Kidney (tissue), 14 donors: ENCODE results near the gene GPC6. TPM values are rescaled to one million over a fixed set of nuclear protein-coding genes. Genes with fewer than 3 reads are reported as not detected.

ENCODE experiments used
- DNase-seq, 5 donors: peaks; one replicate each; pipeline ENCODE4 v3.0.0-alpha.2; 2013 to 2020
- FAIRE-seq: peaks from 2 replicates; lab custom pipeline; 2012; peaks lifted over from hg19 to GRCh38; lab: Jason Lieb, UNC
- H3K27ac ChIP-seq, 2 donors: one replicate each; pipeline ENCODE4 v1.7.0; 2013; ENCODE audit warnings: low read depth in 2 of 2, low read length in 2 of 2, inconsistent platforms in 1 of 2
- H3K27me3 ChIP-seq: one replicate; pipeline ENCODE4 v1.7.1; 2013; ENCODE audit warnings: low read length, inconsistent platforms; ENCODE audit not compliant: control insufficient read depth, insufficient read depth
- H3K36me3 ChIP-seq, 3 donors: one replicate each; pipeline versions ENCODE4 v1.7.0 to v1.7.1; 2013; ENCODE audit warnings: low read length in 3 of 3, control low read depth in 1 of 3, inconsistent platforms in 1 of 3; ENCODE audit not compliant: insufficient read depth in 3 of 3, control insufficient read depth in 2 of 3
- H3K4me1 ChIP-seq, 3 donors: one replicate each; pipeline versions ENCODE4 v1.7.0 to v1.7.1; 2013; ENCODE audit warnings: low read length in 3 of 3, inconsistent platforms in 1 of 3, low read depth in 1 of 3; ENCODE audit not compliant: control insufficient read depth in 2 of 3, insufficient read depth in 2 of 3
- H3K4me3 ChIP-seq, 3 donors: one replicate each; pipeline versions ENCODE4 v1.7.0 to v1.8.1; 2013; ENCODE audit warnings: low read length in 3 of 3, control low read depth in 1 of 3, inconsistent platforms in 1 of 3
- H3K9ac ChIP-seq, 3 donors: one replicate each; pipeline versions ENCODE4 v1.7.0 to v1.7.1; 2013; ENCODE audit warnings: low read length in 3 of 3, control low read depth in 1 of 3, inconsistent platforms in 1 of 3
- H3K9me3 ChIP-seq, 3 donors: one replicate each; pipeline versions ENCODE4 v1.7.0 to v1.7.1; 2013; ENCODE audit warnings: low read length in 3 of 3, control low read depth in 1 of 3, inconsistent platforms in 1 of 3; ENCODE audit not compliant: control insufficient read depth in 2 of 3, insufficient read depth in 1 of 3
- CTCF ChIP-seq: IDR thresholded peaks from 3 replicates; pipeline ENCODE4 v1.5.1; 2012; ENCODE audit warnings: mild to moderate bottlenecking, moderate library complexity, borderline replicate concordance; ENCODE audit not compliant: insufficient read depth; ENCODE audit errors: extremely low read depth
- intact Hi-C: fragments of 100-400 bp; cut with DNase I; formaldehyde crosslinking; loops from one replicate; pipeline ENCODE4 v1.11.1; 2022
- polyA plus RNA-seq: library from polyadenylated mRNA; stranded (reverse); fragments of 350-450 nt; fragmentation: Illumina TruSeq; extraction: RNeasy Lipid Tissue Mini Kit (QIAGEN cat#74804); gene quantifications from one replicate; pipeline ENCODE4 v1.2.3, GENCODE V29; 2014; ENCODE audit warnings: low read depth, low replicate concordance; ENCODE audit not compliant: insufficient read depth
- total RNA-seq: library from RNA; stranded (reverse); fragmentation: NEBNext Ultra II Directional; extraction: Animal tissue kit (Norgen Biotek cat#: 25700); gene quantifications from one replicate; pipeline ENCODE4 v1.2.1, GENCODE V29; 2021
- donor health status: control.
- donor health status: control.
- donor health status: control.
- donor health status: control.
- donor health status: control.
- donor health status: DM: yes; HTN: yes; CAD: no.
- donor health status: Normal renal cell carcinoma (clear cell type).

The GPC6 gene
- total and polyA plus RNA-seq, 2 donors from 2014 or later = 6.2 to 15.5 TPM

- Histone ChIP-seq H3K27ac (no peak overlapping the region), H3K27me3 (no peaks in the 10 kb centered on the region), H3K9ac (no peak overlapping the region), H3K36me3 (no peaks in the 10 kb centered on the region), H3K4me1 (peaks cover 0 to 10% (median 5%) of the 10 kb centered on the region in 3 donors), H3K9me3 (no peaks in the 10 kb centered on the region), H3K4me3 (no peak overlapping the region)
- intact Hi-C loops = no loop called here
- TF ChIP-seq CTCF = no peak
- no peak for DNase-seq
- FAIRE-seq = no peak
These were observed 902.9 kb downstream of the GPC6 start for GRCh38 chr13:94129490-94129894.

DNA sequence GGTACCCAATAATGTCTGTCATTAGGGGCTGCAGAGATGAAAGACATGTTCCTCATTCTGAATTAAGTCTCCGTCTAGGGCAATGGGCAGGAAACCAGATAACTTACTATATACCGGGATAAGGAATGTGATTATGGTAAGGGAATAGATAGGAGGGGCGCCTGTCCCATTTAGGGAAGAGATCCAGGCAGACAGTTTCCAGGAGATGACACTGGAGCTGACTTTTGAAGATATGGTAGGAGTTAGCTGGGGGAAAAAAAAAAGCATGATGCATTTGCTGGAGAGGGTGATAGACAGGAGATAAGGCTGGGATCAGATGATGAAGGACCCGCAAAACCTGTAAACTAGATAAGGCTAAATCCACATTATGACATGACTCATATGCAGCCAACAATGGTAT is 912.2 kb downstream of the GPC6 start:
- DNase-seq (no peak), FAIRE-seq (no peak)
- Histone ChIP-seq H3K9ac (no peak overlapping the region), H3K27ac (no peak overlapping the region), H3K4me1 (no peaks in the 10 kb centered on the region), H3K36me3 (no peaks in the 10 kb centered on the region), H3K9me3 (no peaks in the 10 kb centered on the region), H3K4me3 (no peak overlapping the region), H3K27me3 (no peaks in the 10 kb centered on the region)
- TF ChIP-seq CTCF = no peak
- intact Hi-C loops = no loop called here

GRCh38 chr13:94139393-94139995 is 912.9 kb downstream of the GPC6 start:
- FAIRE-seq (no peak), DNase-seq (no peak)
- H3K4me3 ChIP-seq = no peak overlapping the region
- H3K9ac ChIP-seq = no peak overlapping the region
- H3K36me3 ChIP-seq = no peaks in the 10 kb centered on the region
- intact Hi-C loops = no loop called here
- no peaks in the 10 kb centered on the region for H3K27me3 ChIP-seq
- no peaks in the 10 kb centered on the region for H3K4me1 ChIP-seq
- no peak for TF ChIP-seq CTCF
- H3K9me3 ChIP-seq = no peaks in the 10 kb centered on the region
- H3K27ac ChIP-seq = no peak overlapping the region

DNA sequence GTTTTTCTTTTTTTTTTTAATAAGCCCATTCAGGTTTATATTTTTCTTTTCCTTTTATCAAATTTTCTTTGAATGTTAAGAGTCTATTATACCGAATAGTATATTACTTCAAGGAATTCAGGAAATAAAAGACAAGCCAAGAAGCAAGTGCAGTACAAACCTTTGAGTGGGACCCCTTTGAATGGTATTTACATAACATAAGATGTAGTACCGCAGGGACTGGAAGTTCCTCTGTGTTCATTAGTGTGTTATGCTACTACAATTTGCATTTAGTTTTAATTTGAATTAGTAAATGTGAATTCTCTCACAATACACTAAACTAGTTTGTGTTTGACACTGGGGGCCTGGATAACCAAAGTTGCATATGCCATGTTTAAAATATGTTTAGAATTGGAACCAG is 913.4 kb downstream of the GPC6 start:
- H3K4me1 ChIP-seq = no peaks in the 10 kb centered on the region
- no peak for FAIRE-seq
- intact Hi-C loops = no loop called here

More for the DNA sequence above, 913.4 kb downstream of the GPC6 start:
- Histone ChIP-seq H3K27ac (no peak overlapping the region), H3K9me3 (no peaks in the 10 kb centered on the region), H3K27me3 (no peaks in the 10 kb centered on the region), H3K9ac (no peak overlapping the region), H3K36me3 (no peaks in the 10 kb centered on the region), H3K4me3 (no peak overlapping the region)
- no peak for DNase-seq
- no peak for TF ChIP-seq CTCF
